Measurements from ENCODE around the gene ACTR3. TPM values are rescaled to one million over a fixed set of nuclear protein-coding genes. Genes with fewer than 3 reads are reported as not detected.

ACTR3 gene
- total and polyA plus RNA-seq, 2 of the 8 experiments (the other 6 are each of a cell fraction or from before 2014, with no cell fraction given): 51.7 to 184 TPM

- no peak overlapping the region for H2BK15ac ChIP-seq (ENCODE audit: low read length)
- H2BK12ac ChIP-seq (ENCODE audit: low read depth, low read length): no peak overlapping the region
- no peak overlapping the region for H4K8ac ChIP-seq (ENCODE audit: extremely low read depth, insufficient read depth, low read length)
- H3K36me3 ChIP-seq (ENCODE audit: control insufficient read depth in 2 of 4, insufficient read depth in 4 of 4, low read length in 3 of 4): peaks cover 0 to under 1% (median 0%) of the 10 kb centered on the region in 4 experiments; a peak in 1 of 8 replicates
- H2BK5ac ChIP-seq (ENCODE audit: low read depth, low read length): no peak overlapping the region
- H3K23ac ChIP-seq (ENCODE audit: insufficient read length): no peak overlapping the region
- H3K27ac ChIP-seq (ENCODE audit: low read depth, low read length): no peak overlapping the region
- H3K79me2 ChIP-seq (ENCODE audit: control insufficient read depth in 1 of 2, insufficient read depth in 2 of 2, low read length in 2 of 2): no peaks in the 10 kb centered on the region
- no peak overlapping the region for H2AK5ac ChIP-seq (ENCODE audit: low read depth, low read length)
- DNase-seq (ENCODE audit: low read depth in 1 of 2, low spot score in 2 of 2) (no peak), FAIRE-seq (no peak)
- no peaks in the 10 kb centered on the region for H4K20me1 ChIP-seq (replicated peaks in 1 of 2; ENCODE audit: control insufficient read depth in 1 of 2, insufficient read depth in 2 of 2, low read length in 2 of 2)
- no peak overlapping the region for H4K91ac ChIP-seq (replicated peaks; ENCODE audit: insufficient read length, low read length)
- H3K9me3 ChIP-seq (ENCODE audit: insufficient read depth in 2 of 2, low read depth in 1 of 2, low read length in 1 of 2): peaks cover 7 to 12% of the 10 kb centered on the region in 2 experiments
- H3K23me2 ChIP-seq (ENCODE audit: low read depth, low read length): no peaks in the 10 kb centered on the region
- no peaks in the 10 kb centered on the region for H3K4me1 ChIP-seq (replicated peaks in 1 of 4; ENCODE audit: control insufficient read depth in 3 of 4, insufficient read depth in 4 of 4, low read length in 3 of 4)
- no peak overlapping the region for H3K14ac ChIP-seq (ENCODE audit: insufficient read length)
- peaks cover 0 to under 1% (median 0%) of the 10 kb centered on the region in 4 experiments; a peak in 1 of 7 replicates for H3K27me3 ChIP-seq (replicated peaks in 1 of 4; ENCODE audit: control insufficient read depth in 3 of 4, extremely low read depth in 1 of 4, insufficient read depth in 3 of 4, low read length in 3 of 4)
- H4K5ac ChIP-seq (ENCODE audit: insufficient read length, low read depth, low read length): no peak overlapping the region
- H3K4me2 ChIP-seq (ENCODE audit: insufficient read depth in 1 of 2, low read depth in 2 of 2, low read length in 2 of 2): no peak overlapping the region
- no peak overlapping the region for H3K56ac ChIP-seq (replicated peaks; ENCODE audit: insufficient read length, low read depth, low read length)
- ChIA-PET CTCF (ENCODE audit: partially characterized antibody) (interaction anchor here (1.7 to 3.9 kb wide), 2 partner anchors 9 to 577 kb away, joined by 8 to 24 read pairs; no protein-coding TSS in a partner anchor), POLR2A (ENCODE audit: partially characterized antibody) (no interaction called here)
- H3K9ac ChIP-seq (replicated peaks in 1 of 4; ENCODE audit: extremely low read depth in 1 of 4, low read depth in 3 of 4, low read length in 3 of 4): no peak overlapping the region
- H3K79me1 ChIP-seq (ENCODE audit: low read depth, low read length): no peaks in the 10 kb centered on the region
- no peak overlapping the region for H2BK20ac ChIP-seq (ENCODE audit: low read length)
- 78% methylated on average over 4 of the region's 4 CpGs; no CpG with 5 or more reads in 1 of the 2 experiments for WGBS, 2 experiments (ENCODE audit: extremely low coverage in 1 of 2, insufficient coverage in 1 of 2, insufficient read length in 1 of 2, insufficient replicate concordance in 2 of 2, low coverage in 1 of 2, low lambda C conversion rate in 2 of 2, missing lambda C conversion rate in 1 of 2)
- H3K4me3 ChIP-seq (ENCODE audit: extremely low read depth in 1 of 4, insufficient read depth in 2 of 4, low read depth in 3 of 4, low read length in 4 of 4): no peak overlapping the region
- no peak overlapping the region for H2BK120ac ChIP-seq (replicated peaks; ENCODE audit: low read depth, low read length)
- H2AFZ ChIP-seq (ENCODE audit: low read length): no peak overlapping the region
- no peak overlapping the region for H3K4ac ChIP-seq (replicated peaks; ENCODE audit: insufficient read length, low read depth, low read length)
- H3K18ac ChIP-seq (ENCODE audit: extremely low read depth, low read length): no peak overlapping the region
- TF ChIP-seq POLR2A (IDR thresholded peaks at IDR 0.05; ENCODE audit: control extremely low read depth in 1 of 2, low read depth in 2 of 2, low read length in 2 of 2) (no peak), GTF2F1 (IDR thresholded peaks at IDR 0.05; ENCODE audit: borderline replicate concordance, low read depth, low read length) (no peak), TAF7 (optimal IDR thresholded peaks at IDR 0.05; ENCODE audit: borderline replicate concordance, low read depth, low read length) (no peak), CHD2 (IDR thresholded peaks at IDR 0.05; ENCODE audit: low read length) (no peak), ZNF274 (IDR thresholded peaks at IDR 0.05; ENCODE audit: borderline replicate concordance, extremely low read depth, low read length) (no peak), NRF1 (IDR thresholded peaks at IDR 0.05; ENCODE audit: low read depth, low read length) (no peak), BCL11A (IDR thresholded peaks at IDR 0.05; ENCODE audit: low read depth in 2 of 2, low read length in 2 of 2) (no peak)
- TF ChIP-seq, protein P1, sequence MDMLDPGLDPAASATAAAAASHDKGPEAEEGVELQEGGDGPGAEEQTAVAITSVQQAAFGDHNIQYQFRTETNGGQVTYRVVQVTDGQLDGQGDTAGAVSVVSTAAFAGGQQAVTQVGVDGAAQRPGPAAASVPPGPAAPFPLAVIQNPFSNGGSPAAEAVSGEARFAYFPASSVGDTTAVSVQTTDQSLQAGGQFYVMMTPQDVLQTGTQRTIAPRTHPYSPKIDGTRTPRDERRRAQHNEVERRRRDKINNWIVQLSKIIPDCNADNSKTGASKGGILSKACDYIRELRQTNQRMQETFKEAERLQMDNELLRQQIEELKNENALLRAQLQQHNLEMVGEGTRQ (IDR thresholded peaks at IDR 0.05; ENCODE audit: low read length): no peak
- TF ChIP-seq, protein P2, sequence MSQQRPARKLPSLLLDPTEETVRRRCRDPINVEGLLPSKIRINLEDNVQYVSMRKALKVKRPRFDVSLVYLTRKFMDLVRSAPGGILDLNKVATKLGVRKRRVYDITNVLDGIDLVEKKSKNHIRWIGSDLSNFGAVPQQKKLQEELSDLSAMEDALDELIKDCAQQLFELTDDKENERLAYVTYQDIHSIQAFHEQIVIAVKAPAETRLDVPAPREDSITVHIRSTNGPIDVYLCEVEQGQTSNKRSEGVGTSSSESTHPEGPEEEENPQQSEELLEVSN (IDR thresholded peaks at IDR 0.05): no peak
- TF ChIP-seq, protein P3, sequence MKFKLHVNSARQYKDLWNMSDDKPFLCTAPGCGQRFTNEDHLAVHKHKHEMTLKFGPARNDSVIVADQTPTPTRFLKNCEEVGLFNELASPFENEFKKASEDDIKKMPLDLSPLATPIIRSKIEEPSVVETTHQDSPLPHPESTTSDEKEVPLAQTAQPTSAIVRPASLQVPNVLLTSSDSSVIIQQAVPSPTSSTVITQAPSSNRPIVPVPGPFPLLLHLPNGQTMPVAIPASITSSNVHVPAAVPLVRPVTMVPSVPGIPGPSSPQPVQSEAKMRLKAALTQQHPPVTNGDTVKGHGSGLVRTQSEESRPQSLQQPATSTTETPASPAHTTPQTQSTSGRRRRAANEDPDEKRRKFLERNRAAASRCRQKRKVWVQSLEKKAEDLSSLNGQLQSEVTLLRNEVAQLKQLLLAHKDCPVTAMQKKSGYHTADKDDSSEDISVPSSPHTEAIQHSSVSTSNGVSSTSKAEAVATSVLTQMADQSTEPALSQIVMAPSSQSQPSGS (IDR thresholded peaks at IDR 0.05; ENCODE audit: low read length): no peak
- TF ChIP-seq, protein P4, sequence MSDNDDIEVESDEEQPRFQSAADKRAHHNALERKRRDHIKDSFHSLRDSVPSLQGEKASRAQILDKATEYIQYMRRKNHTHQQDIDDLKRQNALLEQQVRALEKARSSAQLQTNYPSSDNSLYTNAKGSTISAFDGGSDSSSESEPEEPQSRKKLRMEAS (IDR thresholded peaks at IDR 0.05): no peak
Observed at GRCh38 chr2:113974727-113975126, 84.8 kb downstream of the ACTR3 start.
